ENCODE data around the gene ZNF496.

ZNF496 gene

DNA sequence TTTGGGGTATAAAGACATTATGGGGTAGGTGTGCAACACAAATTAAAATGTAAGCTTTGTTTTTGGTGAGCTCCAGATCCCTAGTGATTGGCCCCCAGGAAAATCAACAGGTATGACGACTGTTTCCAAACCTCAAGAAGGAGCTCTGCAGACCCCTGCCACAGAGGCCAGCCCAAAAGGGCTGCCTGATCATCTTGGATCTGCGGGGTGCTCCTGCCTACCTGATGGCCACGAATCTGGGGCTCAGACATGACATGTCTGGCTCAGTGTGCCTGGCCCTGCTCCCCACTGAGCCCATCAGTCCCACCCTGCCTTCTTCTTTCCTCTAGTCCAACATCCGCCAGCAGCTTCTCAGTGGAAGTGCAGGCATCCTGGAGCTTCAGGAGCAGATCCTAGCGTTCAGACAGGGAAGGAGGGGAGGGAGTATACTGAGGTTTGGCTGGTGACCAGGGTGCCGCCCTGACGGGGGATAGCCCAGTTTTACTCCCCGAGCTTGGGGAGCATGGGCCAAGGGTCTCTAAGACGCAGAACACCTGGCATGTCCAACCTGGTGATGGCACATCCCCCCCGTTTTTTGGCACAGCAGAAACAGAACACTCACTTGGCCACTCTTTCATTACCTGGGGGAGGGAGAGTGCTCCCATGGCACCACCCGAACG is 31.8 kb downstream of the ZNF496 start:
- TF ChIP-seq, protein P1, sequence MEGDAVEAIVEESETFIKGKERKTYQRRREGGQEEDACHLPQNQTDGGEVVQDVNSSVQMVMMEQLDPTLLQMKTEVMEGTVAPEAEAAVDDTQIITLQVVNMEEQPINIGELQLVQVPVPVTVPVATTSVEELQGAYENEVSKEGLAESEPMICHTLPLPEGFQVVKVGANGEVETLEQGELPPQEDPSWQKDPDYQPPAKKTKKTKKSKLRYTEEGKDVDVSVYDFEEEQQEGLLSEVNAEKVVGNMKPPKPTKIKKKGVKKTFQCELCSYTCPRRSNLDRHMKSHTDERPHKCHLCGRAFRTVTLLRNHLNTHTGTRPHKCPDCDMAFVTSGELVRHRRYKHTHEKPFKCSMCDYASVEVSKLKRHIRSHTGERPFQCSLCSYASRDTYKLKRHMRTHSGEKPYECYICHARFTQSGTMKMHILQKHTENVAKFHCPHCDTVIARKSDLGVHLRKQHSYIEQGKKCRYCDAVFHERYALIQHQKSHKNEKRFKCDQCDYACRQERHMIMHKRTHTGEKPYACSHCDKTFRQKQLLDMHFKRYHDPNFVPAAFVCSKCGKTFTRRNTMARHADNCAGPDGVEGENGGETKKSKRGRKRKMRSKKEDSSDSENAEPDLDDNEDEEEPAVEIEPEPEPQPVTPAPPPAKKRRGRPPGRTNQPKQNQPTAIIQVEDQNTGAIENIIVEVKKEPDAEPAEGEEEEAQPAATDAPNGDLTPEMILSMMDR (IDR thresholded peaks at IDR 0.05; ENCODE audit: insufficient read depth, low read depth, low read length, missing control alignments): no peak
- no peak overlapping the region for H3K4me3 ChIP-seq (ENCODE audit: low read length)
- no peak for DNase-seq (ENCODE audit: low read depth)

DNA sequence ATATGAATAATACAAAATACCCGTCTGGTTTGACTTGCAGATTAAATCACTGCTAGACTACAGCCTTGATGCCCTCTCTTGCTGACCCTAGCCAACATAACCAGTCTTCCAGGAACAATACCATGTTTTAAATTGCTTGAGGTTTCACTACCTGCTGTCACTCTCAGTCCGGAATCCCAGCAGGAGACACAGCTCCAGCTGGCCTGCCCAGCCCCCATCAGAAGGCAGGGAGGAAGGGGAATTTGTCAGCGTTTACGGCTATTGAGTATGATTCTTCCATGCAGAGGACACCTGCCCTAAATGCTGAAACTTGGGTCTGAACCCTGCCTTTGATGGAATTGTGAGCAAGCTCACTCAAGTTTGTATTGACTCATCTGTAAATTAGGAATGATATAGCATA is 33.0 kb downstream of the ZNF496 start:
- H3K4me3 ChIP-seq (ENCODE audit: low read length): no peak overlapping the region
- TF ChIP-seq, protein P1 (IDR thresholded peaks at IDR 0.05; ENCODE audit: insufficient read depth, low read depth, low read length, missing control alignments): no peak
- DNase-seq (ENCODE audit: low read depth): no peak

DNA sequence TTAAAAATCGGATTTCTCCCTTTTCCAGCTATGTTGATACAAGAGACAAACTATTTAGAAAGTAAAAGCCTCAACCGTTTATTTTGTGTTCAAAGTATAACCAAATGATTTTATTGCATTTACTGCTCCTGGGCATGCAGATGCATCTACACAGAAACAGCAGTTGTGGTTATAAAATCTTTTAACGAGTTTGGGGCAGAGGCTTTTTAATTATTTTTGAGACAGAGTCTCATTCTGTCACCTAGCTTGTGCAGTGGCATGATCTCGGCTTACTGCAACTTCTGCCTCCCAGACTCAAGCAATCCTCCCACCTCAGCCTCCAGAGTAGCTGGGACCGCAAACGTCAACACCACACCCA is 33.6 kb downstream of the ZNF496 start:
- no peak for DNase-seq (ENCODE audit: low read depth)
- H3K4me3 ChIP-seq (ENCODE audit: low read length): no peak overlapping the region
- TF ChIP-seq, protein P1 (IDR thresholded peaks at IDR 0.05; ENCODE audit: insufficient read depth, low read depth, low read length, missing control alignments): no peak

- TF ChIP-seq, protein P1 (IDR thresholded peaks at IDR 0.05; ENCODE audit: insufficient read depth, low read depth, low read length, missing control alignments): no peak
- no peak for DNase-seq (ENCODE audit: low read depth)
- H3K4me3 ChIP-seq (ENCODE audit: low read length): no peak overlapping the region
Measured at GRCh38 chr1:247297263-247298123, 34.2 kb downstream of the ZNF496 start.

DNA sequence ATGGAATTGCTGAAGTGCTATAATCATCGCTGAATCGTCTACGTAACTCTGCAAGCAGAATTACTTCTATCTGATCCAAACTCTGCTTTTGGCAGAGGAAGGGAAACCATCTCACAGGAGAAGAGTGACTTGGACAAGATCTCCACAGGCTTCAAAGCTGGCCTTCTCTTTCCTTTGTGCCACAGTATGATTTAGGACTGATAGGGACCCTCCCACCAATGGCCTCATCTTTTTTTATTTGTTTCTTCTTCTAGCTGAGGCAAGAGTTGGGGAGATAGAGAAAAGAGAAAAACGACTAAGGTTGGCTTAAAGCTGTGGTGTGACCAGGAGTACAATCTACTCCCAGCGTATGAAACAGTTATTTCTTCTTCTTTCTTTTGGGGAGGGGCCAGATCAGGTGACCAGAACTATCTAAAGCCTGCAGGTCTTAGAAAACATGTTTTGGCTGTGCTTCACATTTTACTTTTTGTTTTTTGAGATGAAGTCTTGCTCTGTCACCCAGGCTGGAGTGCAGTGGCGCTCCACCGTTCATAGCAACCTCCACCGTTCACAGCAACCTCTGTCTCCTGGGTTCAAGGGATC is 35.0 kb downstream of the ZNF496 start:
- TF ChIP-seq, protein P1 (IDR thresholded peaks at IDR 0.05; ENCODE audit: insufficient read depth, low read depth, low read length, missing control alignments): no peak
- DNase-seq (ENCODE audit: low read depth): no peak

GRCh38 chr1:247295746-247296145 is 35.9 kb downstream of the ZNF496 start:
- TF ChIP-seq, protein P1 (IDR thresholded peaks at IDR 0.05; ENCODE audit: insufficient read depth, low read depth, low read length, missing control alignments): no peak
- no peak for DNase-seq (ENCODE audit: low read depth)
- H3K4me3 ChIP-seq (ENCODE audit: low read length): no peak overlapping the region

More for the DNA sequence above, 35.0 kb downstream of the ZNF496 start:
- no peak overlapping the region for H3K4me3 ChIP-seq (ENCODE audit: low read length)

All from epithelial cell of esophagus (primary cell).